PFSK-1 (cell line): ENCODE measurements around the gene TNPO3.

Experiments used
- POLR2AphosphoS5 ChIP-seq: IDR thresholded peaks from 2 replicates; pipeline ENCODE4 v1.6.1; 2012; ENCODE audit warnings: low read depth, mild to moderate bottlenecking, control low read depth, low read length, moderate library complexity
- SIN3A ChIP-seq: IDR thresholded peaks from 2 replicates; pipeline ENCODE4 v1.6.1; 2012; ENCODE audit warnings: mild to moderate bottlenecking, low read length, moderate library complexity, borderline replicate concordance; ENCODE audit not compliant: insufficient read depth
- TAF1 ChIP-seq: IDR thresholded peaks from 2 replicates; pipeline ENCODE4 v1.6.1; 2012; ENCODE audit warnings: low read length, control low read depth, borderline replicate concordance; ENCODE audit not compliant: insufficient read depth

GRCh38 chr7:129043012-129043411, 11.9 kb downstream of the TNPO3 start:
- TF ChIP-seq POLR2AphosphoS5 (no peak), SIN3A (no peak), TAF1 (no peak)
